IMR-90 (cell line): ENCODE measurements around the gene CEP152. TPM values are rescaled to one million over a fixed set of nuclear protein-coding genes. Genes with fewer than 3 reads are reported as not detected.

Source experiments
- ATAC-seq: fragments of 200-7000 bp; cut with Tn5 transposase; 2 replicates; pipeline ENCODE4 v1.9.1; 2020; ENCODE audit warnings: low read depth, mild to moderate bottlenecking, moderate library complexity
- BruUV-seq: library from RNA; stranded (reverse); fragments of 400-500 nt; replicated peaks from 2 replicates; lab custom pipeline; 2021; lab: Mats Ljungman, UMichigan
- CTCF ChIA-PET: fragments of 300-600 bp; formaldehyde crosslinking; extraction: SDS; loops from one replicate; lab custom pipeline; 2021; ENCODE audit warnings: antibody characterized with exemption; lab: Yijun Ruan, JAX
- POLR2A ChIA-PET: fragments of 300-600 bp; sonication (Branson Sonifier 250); formaldehyde crosslinking; loops from one replicate; lab custom pipeline; 2022; ENCODE audit warnings: antibody characterized with exemption; ENCODE audit not compliant: unreplicated experiment; lab: Charles Lee
- DNase-seq: peaks from one replicate; pipeline ENCODE4 v3.0.0; 2013
- H2AFZ ChIP-seq: replicated peaks from 2 replicates; pipeline ENCODE3; 2013; ENCODE audit warnings: low read length, mild to moderate bottlenecking; ENCODE audit not compliant: poor library complexity
- H2AK5ac ChIP-seq: 2 replicates; pipeline ENCODE4 v1.6.1; 2013; ENCODE audit warnings: low read depth, low read length, inconsistent platforms
- H2AK9ac ChIP-seq: replicated peaks from 2 replicates; pipeline ENCODE3; 2013; ENCODE audit warnings: mild to moderate bottlenecking, low read depth, low read length, moderate library complexity; ENCODE audit not compliant: poor library complexity
- H2BK120ac ChIP-seq: 2 replicates; pipeline ENCODE4 v1.6.1; 2013; ENCODE audit warnings: low read depth, low read length, inconsistent platforms
- H2BK15ac ChIP-seq: 3 replicates; pipeline ENCODE4 v1.6.1; 2013; ENCODE audit warnings: low read depth, low read length, inconsistent platforms
- H2BK20ac ChIP-seq: 2 replicates; pipeline ENCODE4 v1.6.1; 2013; ENCODE audit warnings: low read depth, mild to moderate bottlenecking, inconsistent platforms, low read length, moderate library complexity
- H2BK5ac ChIP-seq: 2 replicates; pipeline ENCODE4 v1.6.1; 2013; ENCODE audit warnings: mild to moderate bottlenecking, low read depth, low read length, inconsistent platforms; ENCODE audit not compliant: poor library complexity, severe bottlenecking
- H3K14ac ChIP-seq: replicated peaks from 2 replicates; pipeline ENCODE4 v1.6.1; 2013; ENCODE audit warnings: low read depth, low read length, inconsistent platforms
- H3K18ac ChIP-seq: 2 replicates; pipeline ENCODE4 v1.6.1; 2013; ENCODE audit warnings: low read depth, low read length, control low read depth
- H3K23ac ChIP-seq: 2 replicates; pipeline ENCODE4 v1.6.1; 2013; ENCODE audit warnings: low read depth, low read length, inconsistent platforms
- H3K27ac ChIP-seq: 2 replicates; pipeline ENCODE4 v1.5.1; 2013; ENCODE audit warnings: mild to moderate bottlenecking, control low read depth, low read length; ENCODE audit not compliant: insufficient read depth
- H3K27me3 ChIP-seq: 2 replicates; pipeline ENCODE4 v1.6.1; 2013; ENCODE audit warnings: low read length; ENCODE audit not compliant: control insufficient read depth, insufficient read depth
- H3K36me3 ChIP-seq: 2 replicates; pipeline ENCODE4 v1.6.1; 2013; ENCODE audit warnings: low read length, mixed read lengths; ENCODE audit not compliant: control insufficient read depth, insufficient read depth
- H3K4ac ChIP-seq: 2 replicates; pipeline ENCODE4 v1.6.1; 2013; ENCODE audit warnings: low read depth, low read length, inconsistent platforms
- H3K4me1 ChIP-seq: 2 replicates; pipeline ENCODE4 v1.6.1; 2013; ENCODE audit warnings: low read length, mixed read lengths; ENCODE audit not compliant: control insufficient read depth, insufficient read depth
- H3K4me2 ChIP-seq: 2 replicates; pipeline ENCODE4 v1.6.1; 2013; ENCODE audit warnings: low read depth, mild to moderate bottlenecking, control low read depth, low read length, moderate library complexity
- H3K4me3 ChIP-seq: 2 replicates; pipeline ENCODE4 v1.5.1; 2013; ENCODE audit warnings: low read depth, mild to moderate bottlenecking, control low read depth, low read length, moderate library complexity; ENCODE audit not compliant: insufficient read depth
- H3K56ac ChIP-seq: 2 replicates; pipeline ENCODE4 v1.6.1; 2013; ENCODE audit warnings: low read length, inconsistent platforms; ENCODE audit not compliant: insufficient read depth; ENCODE audit errors: extremely low read depth
- H3K79me1 ChIP-seq, 2 experiments: 2 replicates each; pipeline ENCODE4 v1.6.1; 2013; ENCODE audit warnings: low read length in 2 of 2, inconsistent platforms in 1 of 2, low read depth in 1 of 2
- H3K9ac ChIP-seq: 2 replicates; pipeline ENCODE4 v1.6.1; 2013; ENCODE audit warnings: low read depth, low read length, control low read depth
- H3K9me1 ChIP-seq: 2 replicates; pipeline ENCODE4 v1.6.1; 2013; ENCODE audit warnings: low read length, inconsistent platforms; ENCODE audit not compliant: insufficient read depth
- H3K9me3 ChIP-seq: 2 replicates; pipeline ENCODE4 v1.6.1; 2013; ENCODE audit warnings: low read length; ENCODE audit not compliant: control insufficient read depth, insufficient read depth
- H4K20me1 ChIP-seq: 2 replicates; pipeline ENCODE4 v1.6.1; 2013; ENCODE audit warnings: low read length, inconsistent platforms; ENCODE audit not compliant: insufficient read depth
- H4K5ac ChIP-seq: 2 replicates; pipeline ENCODE4 v1.6.1; 2013; ENCODE audit warnings: mild to moderate bottlenecking, low read depth, low read length, control low read depth
- H4K8ac ChIP-seq, 2 experiments: 2 replicates each; pipeline ENCODE4 v1.6.1; 2013; ENCODE audit warnings: low read depth in 2 of 2, low read length in 2 of 2, control low read depth in 1 of 2, inconsistent platforms in 1 of 2
- H4K91ac ChIP-seq: 2 replicates; pipeline ENCODE4 v1.6.1; 2013; ENCODE audit warnings: low read depth, low read length, inconsistent platforms; ENCODE audit not compliant: insufficient read depth
- CHD1 ChIP-seq: IDR thresholded peaks from 2 replicates; pipeline ENCODE4 v1.6.1; 2012; ENCODE audit warnings: low read depth, low read length, improper control_type of control experiment
- ELK1 ChIP-seq: fragments of 150-350 bp; IDR thresholded peaks from 2 replicates; pipeline ENCODE4 v1.6.1; 2016; ENCODE audit warnings: low read depth, mild to moderate bottlenecking, low read length, moderate library complexity, borderline replicate concordance
- FOS ChIP-seq: fragments of 150-350 bp; IDR thresholded peaks from 2 replicates; pipeline ENCODE4 v1.6.1; 2016; ENCODE audit warnings: low read depth, low read length
- MAFK ChIP-seq: IDR thresholded peaks from 2 replicates; pipeline ENCODE4 v1.6.1; 2012; ENCODE audit warnings: low read depth, low read length, improper control_type of control experiment
- MAZ ChIP-seq: IDR thresholded peaks from 2 replicates; pipeline ENCODE4 v1.6.1; 2012; ENCODE audit warnings: low read depth, mild to moderate bottlenecking, low read length, improper control_type of control experiment, moderate library complexity, borderline replicate concordance
- MXI1 ChIP-seq: IDR thresholded peaks from 2 replicates; pipeline ENCODE4 v1.6.1; 2012; ENCODE audit warnings: low read depth, mild to moderate bottlenecking, low read length, moderate library complexity, borderline replicate concordance
- NFE2L2 ChIP-seq: fragments of 150-350 bp; IDR thresholded peaks from 2 replicates; pipeline ENCODE4 v1.6.1; 2016; ENCODE audit warnings: low read depth, mild to moderate bottlenecking, low read length
- POLR2A ChIP-seq: IDR thresholded peaks from 2 replicates; pipeline ENCODE4 v1.6.1; 2012; ENCODE audit warnings: mild to moderate bottlenecking, low read depth, low read length
- RAD21 ChIP-seq: IDR thresholded peaks from 2 replicates; pipeline ENCODE4 v1.6.1; 2012; ENCODE audit warnings: low read length, improper control_type of control experiment
- RCOR1 ChIP-seq: IDR thresholded peaks from 2 replicates; pipeline ENCODE4 v1.6.1; 2012; ENCODE audit warnings: mild to moderate bottlenecking, low read length, improper control_type of control experiment; ENCODE audit not compliant: insufficient replicate concordance
- SMC3 ChIP-seq: fragments of 150-350 bp; IDR thresholded peaks from 2 replicates; pipeline ENCODE4 v1.6.1; 2016; ENCODE audit warnings: low read depth, mild to moderate bottlenecking, antibody characterized with exemption, low read length, moderate library complexity
- WGBS, 2 experiments: methylation state at CpG; one replicate each; pipeline versions ENCODE4 v1.1.5 to v1.1.7; 2013; ENCODE audit warnings: missing lambda C conversion rate in 2 of 2; ENCODE audit not compliant: insufficient read length in 1 of 2; ENCODE audit errors: extremely low coverage in 2 of 2; 5-methylcytosine and 5-hydroxymethylcytosine counted together
- dilution Hi-C: fragments of 300-500 bp; cut with HindIII; formaldehyde crosslinking; loops from one replicate; pipeline ENCODE4 v1.14.3; 2018; ENCODE audit warnings: low sequenced_read_pairs; ENCODE audit not compliant: unreplicated experiment
- in situ Hi-C: fragments of 300-500 bp; cut with MboI; formaldehyde crosslinking; loops from 3 replicates; pipeline ENCODE4 v1.14.3; 2019; ENCODE audit warnings: low sequenced_read_pairs, inconsistent platforms, mixed read lengths
- intact Hi-C: fragments of 100-400 bp; cut with micrococcal nuclease; formaldehyde crosslinking; loops from 2 replicates; pipeline ENCODE4 v1.10.0; 2022
- polyA plus RNA-seq, 3 experiments: library from polyadenylated mRNA; depleted of rRNA; stranded (reverse); fragments of >200 nt; gene quantifications; 2 replicates each; pipeline ENCODE4 v1.2.3, GENCODE V29; 2012; ENCODE audit warnings: low replicate concordance in 1 of 3
- total RNA-seq: library from RNA; depleted of rRNA; stranded (reverse); fragments of >200 nt; gene quantifications from 2 replicates; pipeline ENCODE4 v1.2.3, GENCODE V29; 2012
- TF ChIP-seq, protein P1 (sequence below): conservative IDR thresholded peaks from 2 replicates; pipeline ENCODE4 v1.5.1; 2012; ENCODE audit warnings: mild to moderate bottlenecking, low read depth, low read length, improper control_type of control experiment
- TF ChIP-seq, protein P2 (sequence below): fragments of 150-350 bp; IDR thresholded peaks from 2 replicates; pipeline ENCODE4 v1.6.1; 2017; ENCODE audit warnings: mild to moderate bottlenecking, antibody characterized with exemption, low read length, low read depth

The CEP152 gene
- total and polyA plus RNA-seq, 2 of the 4 experiments (the other 2 are of a cell fraction): 2.1 to 7.3 TPM

DNA sequence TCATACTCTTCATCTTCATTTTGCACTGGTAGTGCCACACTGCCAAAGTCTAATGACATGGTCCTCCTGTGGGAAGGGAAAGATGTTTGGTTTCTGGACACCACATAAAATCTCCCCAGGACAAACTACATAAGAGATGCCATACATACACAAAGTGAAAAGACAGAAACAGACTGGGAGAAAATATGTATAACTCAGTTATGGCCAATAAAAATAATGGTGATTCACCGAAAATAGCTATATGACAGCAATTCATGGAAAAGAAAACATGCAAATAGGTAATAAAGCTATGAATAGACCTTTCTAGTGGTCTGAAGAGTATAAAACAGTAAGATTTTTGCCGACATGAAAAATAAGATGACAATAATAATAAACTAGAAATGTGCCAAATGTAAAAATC is 5.3 kb downstream of the CEP152 start:
- no peaks in the 10 kb centered on the region; the same call in 1 of the 2 replicates for H3K4me1 ChIP-seq
- H3K9me1 ChIP-seq: peaks cover 13% of the 10 kb centered on the region
- no peak overlapping the region for H3K4me2 ChIP-seq
- H3K4ac ChIP-seq: no peak overlapping the region
- no peak overlapping the region for H3K4me3 ChIP-seq
- no peak overlapping the region for H3K14ac ChIP-seq
- ATAC-seq: no peak
- in situ Hi-C loops (no loop called here), intact Hi-C loops (no loop called here), dilution Hi-C loops (no loop called here)
- no peak overlapping the region for H3K56ac ChIP-seq
- TF ChIP-seq MAFK (no peak), SMC3 (no peak), POLR2A (no peak), MAZ (no peak), NFE2L2 (no peak), RCOR1 (no peak), RAD21 (no peak), ELK1 (no peak), MXI1 (no peak), CHD1 (no peak), FOS (no peak)
- TF ChIP-seq, protein P1, sequence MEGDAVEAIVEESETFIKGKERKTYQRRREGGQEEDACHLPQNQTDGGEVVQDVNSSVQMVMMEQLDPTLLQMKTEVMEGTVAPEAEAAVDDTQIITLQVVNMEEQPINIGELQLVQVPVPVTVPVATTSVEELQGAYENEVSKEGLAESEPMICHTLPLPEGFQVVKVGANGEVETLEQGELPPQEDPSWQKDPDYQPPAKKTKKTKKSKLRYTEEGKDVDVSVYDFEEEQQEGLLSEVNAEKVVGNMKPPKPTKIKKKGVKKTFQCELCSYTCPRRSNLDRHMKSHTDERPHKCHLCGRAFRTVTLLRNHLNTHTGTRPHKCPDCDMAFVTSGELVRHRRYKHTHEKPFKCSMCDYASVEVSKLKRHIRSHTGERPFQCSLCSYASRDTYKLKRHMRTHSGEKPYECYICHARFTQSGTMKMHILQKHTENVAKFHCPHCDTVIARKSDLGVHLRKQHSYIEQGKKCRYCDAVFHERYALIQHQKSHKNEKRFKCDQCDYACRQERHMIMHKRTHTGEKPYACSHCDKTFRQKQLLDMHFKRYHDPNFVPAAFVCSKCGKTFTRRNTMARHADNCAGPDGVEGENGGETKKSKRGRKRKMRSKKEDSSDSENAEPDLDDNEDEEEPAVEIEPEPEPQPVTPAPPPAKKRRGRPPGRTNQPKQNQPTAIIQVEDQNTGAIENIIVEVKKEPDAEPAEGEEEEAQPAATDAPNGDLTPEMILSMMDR: no peak
- TF ChIP-seq, protein P2, sequence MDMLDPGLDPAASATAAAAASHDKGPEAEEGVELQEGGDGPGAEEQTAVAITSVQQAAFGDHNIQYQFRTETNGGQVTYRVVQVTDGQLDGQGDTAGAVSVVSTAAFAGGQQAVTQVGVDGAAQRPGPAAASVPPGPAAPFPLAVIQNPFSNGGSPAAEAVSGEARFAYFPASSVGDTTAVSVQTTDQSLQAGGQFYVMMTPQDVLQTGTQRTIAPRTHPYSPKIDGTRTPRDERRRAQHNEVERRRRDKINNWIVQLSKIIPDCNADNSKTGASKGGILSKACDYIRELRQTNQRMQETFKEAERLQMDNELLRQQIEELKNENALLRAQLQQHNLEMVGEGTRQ: no peak
- no peak overlapping the region for H4K8ac ChIP-seq
- no TSS peak for BruUV-seq
- DNase-seq: no peak
- H4K20me1 ChIP-seq: no peaks in the 10 kb centered on the region
- H3K9ac ChIP-seq: no peak overlapping the region
- H3K23ac ChIP-seq: 0 out of 2 replicates have a peak overlapping the region, but pooled peaks have one; percentile 5
- POLR2A ChIA-PET: no interaction called here
- H2BK15ac ChIP-seq: no peak overlapping the region
- H2BK120ac ChIP-seq: no peak overlapping the region
- H3K18ac ChIP-seq: no peak overlapping the region
- WGBS, 2 experiments: no CpG with 5 or more reads among the region's 2 CpGs
- H3K27me3 ChIP-seq: no peaks in the 10 kb centered on the region
- H4K5ac ChIP-seq: no peak overlapping the region
- no peak overlapping the region for H2AFZ ChIP-seq
- no peak overlapping the region; the same call in 1 of the 2 replicates for H2AK5ac ChIP-seq
- H3K27ac ChIP-seq: no peak overlapping the region
- no peak overlapping the region for H2AK9ac ChIP-seq
- CTCF ChIA-PET: no interaction called here
- H3K9me3 ChIP-seq: no peaks in the 10 kb centered on the region
- H3K79me1 ChIP-seq: peaks cover 36 to 64% of the 10 kb centered on the region in 2 experiments
- H3K36me3 ChIP-seq: peaks cover 2% of the 10 kb centered on the region; the same call in 1 of the 2 replicates
- no peak overlapping the region for H2BK20ac ChIP-seq
- no peak overlapping the region for H4K91ac ChIP-seq
- H2BK5ac ChIP-seq: no peak overlapping the region
